UCSD-AML1 (cell line): Measurements from ENCODE around the gene AKR7A2.

Experiments used
- DNase-seq: peaks from one replicate; lab custom pipeline; 2025; ENCODE audit not compliant: unreplicated experiment; lab: John Stamatoyannopoulos, UW

The AKR7A2 gene

DNA sequence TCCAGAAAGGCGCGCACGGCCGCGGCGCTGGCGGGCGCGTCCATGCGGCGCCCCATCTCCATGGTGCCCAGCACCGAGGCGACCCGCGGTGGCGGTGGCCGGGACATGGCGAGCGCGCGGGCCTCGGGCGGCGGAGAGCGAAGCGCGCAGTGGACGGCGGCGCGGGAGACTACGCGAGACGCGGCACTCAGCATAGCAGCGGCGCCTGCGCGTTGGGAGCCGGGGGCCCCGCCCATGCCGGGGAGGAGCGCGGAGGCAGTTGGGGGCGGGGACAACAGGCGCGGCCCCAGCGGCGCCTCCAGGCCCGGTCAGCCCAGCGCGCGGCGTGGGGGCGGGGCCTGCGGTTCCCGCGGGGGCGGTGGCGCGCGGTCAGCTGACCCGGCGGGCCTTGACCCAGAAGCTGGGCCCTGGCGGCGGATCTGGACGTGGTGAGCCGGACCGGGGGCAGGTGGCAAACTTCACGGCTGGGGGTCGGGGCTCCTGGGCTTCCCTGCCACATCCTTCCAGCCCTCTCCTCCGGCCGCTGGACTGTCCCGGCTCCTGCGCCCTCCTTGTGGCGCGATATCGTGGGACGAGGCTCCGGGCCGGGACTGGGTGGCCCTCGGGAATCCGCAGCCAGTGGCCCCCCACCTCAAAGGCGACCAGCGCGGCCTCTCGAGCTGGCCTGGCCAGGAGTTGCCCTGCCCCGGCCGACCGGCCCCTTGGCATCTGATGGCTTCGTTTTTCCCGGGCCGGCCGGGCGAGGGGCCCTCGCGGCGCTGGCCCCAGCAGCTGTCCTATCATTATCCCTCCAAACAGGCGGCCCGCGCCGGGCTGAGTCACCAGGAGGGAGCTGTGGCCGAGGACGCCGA lies at the start of gene AKR7A2, which contains the start of gene SLC66A1:
TSS of gene AKR7A2 (minus strand) at position 214 of the 851 bp plus-strand sequence. CDS start at position 194, 20 bp downstream.
TSS of gene SLC66A1 (plus strand) at position 396 of the 851 bp plus-strand sequence. CDS start 5,352 bp downstream, outside the sequence.
- DNase-seq: peak; percentile 97

DNA sequence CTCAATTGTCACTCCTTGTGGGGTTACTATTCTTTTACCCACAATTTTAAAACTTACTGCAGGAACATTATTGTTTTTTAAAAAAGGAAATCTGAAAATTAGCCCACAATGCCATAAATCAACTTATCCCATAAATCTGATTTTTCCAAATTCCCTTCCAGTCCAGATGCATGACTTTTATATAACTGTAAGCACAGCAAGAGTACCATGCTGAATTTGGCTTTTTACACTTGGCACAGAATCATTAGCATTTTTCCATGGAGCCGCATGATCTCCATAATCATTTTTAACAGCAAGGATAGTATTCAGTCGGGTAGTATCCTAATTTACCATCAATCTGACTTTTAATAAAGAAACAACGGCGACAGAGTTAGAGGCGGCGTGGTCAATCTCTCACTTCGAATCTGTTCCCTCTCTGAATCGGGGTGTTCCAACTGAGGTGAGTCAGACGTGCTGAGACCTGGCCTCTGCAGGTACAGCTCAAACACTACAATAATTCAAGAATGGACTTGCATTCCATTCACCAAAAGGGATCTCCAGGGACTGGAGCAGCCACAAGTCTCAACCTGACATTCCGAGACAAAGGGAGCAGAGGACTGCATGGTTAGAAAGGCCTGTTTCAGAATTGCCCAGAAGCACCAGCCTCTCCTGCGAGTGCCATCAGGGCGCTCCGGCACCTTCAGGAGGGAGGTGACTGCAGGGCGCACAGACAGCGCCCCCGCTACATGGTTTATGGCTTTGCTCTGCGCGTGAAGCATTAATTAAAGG lies 49.1 kb upstream of the AKR7A2 start:
- DNase-seq: no peak

DNA sequence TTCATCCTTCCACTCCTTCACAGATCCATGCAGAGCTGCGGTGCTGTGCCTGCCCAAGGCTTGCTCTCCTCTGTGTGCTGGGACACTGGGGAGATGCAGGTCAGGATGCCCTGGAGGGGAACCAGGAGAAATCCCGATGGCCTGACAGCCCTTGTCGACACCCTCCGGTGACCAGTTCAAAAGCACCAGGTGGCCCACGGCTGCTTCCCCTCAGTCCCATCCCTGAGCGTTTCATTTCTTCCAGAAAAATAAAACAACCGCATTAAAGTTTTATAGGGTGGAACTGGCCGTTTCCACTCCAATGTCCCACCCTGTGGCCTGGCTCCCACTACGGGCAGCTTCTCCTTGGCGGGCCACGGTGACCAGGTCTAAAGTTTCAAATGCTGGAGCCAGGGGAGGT lies 48.5 kb upstream of the AKR7A2 start:
- no peak for DNase-seq

DNA sequence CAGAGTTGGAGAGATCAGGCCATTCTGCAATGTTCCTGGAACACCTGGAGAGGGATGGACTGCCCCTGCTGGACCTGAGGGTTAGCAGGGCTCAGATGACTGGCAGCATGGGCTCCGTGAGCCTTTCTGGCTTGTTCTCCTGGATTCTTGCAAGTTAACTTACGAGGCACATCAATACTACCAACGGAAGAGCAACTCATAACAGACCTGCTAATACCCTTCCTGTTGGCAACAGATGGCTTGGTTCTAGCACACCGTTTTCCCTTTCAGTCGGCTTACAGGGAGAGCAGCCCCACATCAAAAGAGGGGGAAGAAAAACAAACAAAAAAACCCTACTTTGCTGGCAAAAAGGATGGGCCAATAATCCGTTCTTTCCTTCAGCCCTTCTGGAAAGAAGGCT lies 48.1 kb upstream of the AKR7A2 start:
- DNase-seq: no peak

DNA sequence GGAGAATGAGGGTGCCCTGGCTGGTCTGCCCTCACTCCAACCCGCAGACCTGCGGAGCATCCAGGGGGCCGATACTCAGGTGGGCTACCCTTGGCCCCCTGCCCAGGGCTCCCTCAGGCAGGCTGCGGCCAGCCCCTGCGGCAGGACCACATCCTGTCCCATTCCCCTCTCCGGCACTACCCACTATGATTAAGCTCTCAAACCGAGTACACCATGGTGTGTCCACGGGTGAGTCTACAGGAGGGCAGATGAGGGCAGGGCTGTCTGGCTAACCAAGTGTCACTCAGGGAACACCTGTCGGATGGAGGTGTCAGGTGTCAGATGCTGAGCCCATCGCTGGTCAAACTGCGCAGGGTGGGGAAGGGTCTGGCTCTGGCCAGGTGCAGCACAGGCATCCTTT lies 47.4 kb upstream of the AKR7A2 start:
- DNase-seq: no peak

DNA sequence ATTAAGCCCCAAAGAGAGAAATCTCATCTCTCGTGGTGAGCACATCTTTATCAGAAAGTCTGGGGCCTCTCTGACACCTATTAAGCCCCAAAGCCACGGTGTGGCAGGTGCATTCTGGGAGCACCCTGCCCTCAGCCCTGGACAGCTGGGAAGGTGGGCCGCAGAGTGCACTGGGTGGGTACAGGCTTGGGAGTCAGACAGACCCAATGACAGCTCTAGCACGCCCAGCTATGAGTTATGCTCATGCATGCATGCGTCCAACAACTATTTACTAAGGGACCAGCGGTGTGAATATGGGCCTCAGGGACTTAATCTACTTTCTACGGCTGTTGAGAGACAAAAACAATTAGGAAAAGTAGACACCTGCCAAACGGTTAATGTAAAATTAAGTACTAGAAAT lies 46.8 kb upstream of the AKR7A2 start:
- no peak for DNase-seq

DNA sequence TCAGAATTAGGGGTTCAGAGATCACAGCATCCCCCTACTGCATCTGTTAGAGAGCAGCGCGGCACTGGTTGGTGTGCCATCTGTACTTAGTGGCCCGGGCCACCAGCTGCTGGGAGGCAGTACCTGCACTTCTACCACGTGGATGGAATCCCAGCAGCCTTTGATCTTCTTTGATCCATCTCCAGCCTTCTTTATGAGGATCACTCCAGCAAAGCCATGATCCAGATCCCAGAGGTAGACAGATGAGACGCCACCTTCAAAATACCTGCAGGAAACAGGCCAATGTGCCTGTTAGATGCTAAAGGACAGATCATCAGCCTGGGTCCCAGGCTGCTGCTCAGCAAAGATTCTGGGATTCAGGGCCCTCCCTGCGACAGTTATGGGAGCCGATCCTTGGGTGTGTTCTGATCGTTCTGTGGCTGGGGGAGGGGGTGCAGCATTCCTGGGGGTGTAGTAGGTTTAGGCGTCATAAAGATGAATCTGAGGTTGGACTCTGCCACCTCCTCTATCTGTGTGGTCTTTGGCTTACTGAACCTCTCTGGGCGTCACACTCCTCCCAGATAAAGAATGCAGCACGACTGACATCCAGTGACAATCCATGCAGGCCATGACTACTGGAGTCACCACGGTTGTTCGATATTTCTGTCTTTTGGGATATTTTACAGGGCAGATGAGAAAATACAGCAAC lies 45.5 kb upstream of the AKR7A2 start:
- DNase-seq: no peak

DNA sequence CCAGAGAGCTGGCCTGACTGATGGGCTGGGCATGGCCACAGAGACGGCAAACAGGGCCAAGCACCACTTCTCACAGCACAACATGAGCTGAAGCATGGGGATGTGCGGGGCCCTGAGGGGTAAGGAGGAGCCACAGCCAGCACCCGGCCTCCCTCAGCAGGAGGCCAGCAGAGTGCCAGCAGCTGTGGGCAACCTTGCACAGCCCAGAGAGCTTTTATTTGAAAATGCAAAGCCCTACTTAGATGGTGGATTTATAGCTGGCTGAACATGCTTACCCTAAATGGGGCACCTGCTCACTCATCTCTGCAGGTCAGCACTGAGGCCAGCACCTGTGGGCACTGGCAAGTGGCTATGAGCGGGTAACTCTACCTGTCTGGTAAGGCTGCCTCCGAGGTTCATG lies 44.3 kb upstream of the AKR7A2 start:
- DNase-seq: no peak

DNA sequence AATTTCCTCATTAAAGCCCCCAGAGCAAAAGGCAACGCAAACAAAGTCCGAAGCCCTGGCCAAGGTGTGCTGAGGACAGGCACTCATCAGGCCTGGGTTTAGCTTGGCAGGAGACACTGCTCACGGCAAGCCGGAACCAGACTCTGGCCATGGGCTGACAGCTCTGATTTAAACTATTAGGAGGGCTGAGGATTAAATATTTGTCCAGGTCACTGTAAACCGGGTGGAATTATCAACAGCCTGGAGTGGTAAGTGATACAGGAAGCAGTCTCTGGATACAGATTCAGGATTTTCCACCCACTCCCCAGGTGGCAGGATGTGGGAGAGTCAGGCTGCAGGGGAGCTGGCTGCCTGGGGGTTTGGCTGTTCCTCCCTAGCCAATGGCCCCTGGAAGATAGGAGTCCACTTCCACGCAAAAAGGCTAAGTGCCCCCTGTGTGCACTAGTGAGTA lies 42.6 kb upstream of the AKR7A2 start:
- DNase-seq: no peak

DNA sequence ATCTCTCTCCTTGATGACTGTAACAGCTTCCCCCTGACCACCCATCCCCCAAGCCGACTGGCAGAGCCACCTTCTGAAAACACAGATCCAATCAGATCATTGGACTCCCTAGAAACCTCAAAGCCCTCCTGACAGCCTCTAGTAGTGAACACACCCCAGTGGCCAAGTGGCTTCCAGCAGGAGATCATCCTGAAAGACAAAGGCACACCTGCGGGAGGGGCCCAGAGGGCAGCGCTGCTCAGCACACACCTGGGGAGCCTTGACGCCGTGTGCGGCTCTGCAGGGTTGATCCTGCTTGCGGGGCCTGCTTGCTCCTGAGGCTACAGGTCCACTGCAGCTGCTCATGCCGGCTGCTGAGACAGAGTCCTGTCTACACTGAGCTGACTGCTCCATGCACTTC lies 41.7 kb upstream of the AKR7A2 start:
- DNase-seq: no peak

DNA sequence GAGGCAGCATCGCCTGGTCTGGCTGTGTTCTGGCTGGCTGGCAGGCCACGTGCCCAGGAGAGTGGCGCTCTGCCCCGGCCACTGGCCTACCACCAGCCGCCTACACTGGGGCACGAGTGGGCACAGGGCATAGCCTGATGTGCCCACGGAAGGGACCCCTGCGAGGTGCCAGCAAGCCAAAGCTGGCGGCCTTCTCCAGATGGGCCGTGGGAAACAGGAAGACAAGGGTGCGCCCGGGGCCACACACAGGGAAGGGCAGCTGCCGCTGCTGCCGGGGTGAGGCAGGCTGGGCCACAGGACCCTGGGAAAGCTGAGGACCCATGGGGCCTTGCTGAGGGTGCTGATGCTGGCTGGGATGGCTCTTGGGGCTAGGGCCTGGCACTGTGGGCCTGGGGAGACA lies 40.9 kb upstream of the AKR7A2 start:
- no peak for DNase-seq

DNA sequence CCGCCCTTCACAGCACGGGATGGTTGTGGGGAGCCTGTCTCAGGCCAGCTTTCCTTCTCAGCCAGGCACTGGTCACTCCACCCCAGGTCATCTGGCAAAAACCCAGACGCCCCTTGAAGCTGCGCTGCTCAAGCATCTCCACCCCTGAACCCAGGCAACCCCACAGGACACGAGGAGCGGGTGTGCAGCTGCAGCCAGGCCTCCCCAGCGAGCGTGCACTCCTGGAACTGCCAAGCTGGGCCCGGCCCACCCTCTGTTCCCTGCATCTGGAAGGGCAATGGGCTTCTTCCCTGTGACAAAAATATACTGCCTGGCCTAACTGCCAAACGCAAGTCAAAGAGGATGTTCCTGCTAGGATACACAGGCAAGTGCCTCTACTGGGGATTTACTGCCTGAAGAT lies 39.9 kb upstream of the AKR7A2 start:
- DNase-seq: no peak

DNA sequence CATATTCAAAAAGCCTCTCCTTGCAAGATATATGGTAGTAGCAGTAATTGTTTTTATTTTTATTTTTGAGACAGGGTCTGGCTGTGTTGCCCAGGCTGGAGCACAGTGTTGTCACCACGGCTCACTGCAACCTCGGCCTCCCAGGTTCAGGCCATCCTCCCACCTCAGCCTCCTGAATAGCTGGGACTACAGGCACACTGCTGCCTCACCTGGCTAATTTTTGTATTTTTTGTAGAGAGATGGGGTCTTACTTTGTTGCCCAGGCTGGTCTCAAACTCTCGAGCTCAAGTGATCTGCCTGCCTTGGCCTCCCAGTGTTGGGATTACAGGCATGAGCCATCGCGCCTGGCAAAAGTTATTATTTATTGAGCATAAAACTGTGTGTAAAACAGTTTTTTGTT lies 38.6 kb upstream of the AKR7A2 start:
- no peak for DNase-seq

DNA sequence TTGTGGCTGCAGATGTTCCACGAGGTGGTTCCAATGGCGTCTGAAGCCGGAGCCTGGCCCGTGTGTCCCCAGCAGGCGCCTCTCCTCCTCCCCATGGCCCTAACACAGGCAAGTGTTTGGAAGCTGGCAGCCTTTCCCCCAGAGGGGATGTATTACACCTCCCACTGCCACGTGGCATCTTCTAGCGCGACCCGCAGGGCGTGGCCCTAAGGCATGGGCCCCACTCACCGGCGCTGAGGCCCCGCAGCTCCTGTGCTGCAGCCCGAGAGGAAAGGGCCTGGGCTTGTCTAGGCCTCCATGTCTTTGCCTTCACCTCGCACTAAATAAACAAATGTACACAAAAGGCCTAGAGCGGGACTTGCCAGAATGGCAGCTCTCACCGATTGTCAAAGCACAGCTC lies 38.1 kb upstream of the AKR7A2 start:
- DNase-seq: no peak

DNA sequence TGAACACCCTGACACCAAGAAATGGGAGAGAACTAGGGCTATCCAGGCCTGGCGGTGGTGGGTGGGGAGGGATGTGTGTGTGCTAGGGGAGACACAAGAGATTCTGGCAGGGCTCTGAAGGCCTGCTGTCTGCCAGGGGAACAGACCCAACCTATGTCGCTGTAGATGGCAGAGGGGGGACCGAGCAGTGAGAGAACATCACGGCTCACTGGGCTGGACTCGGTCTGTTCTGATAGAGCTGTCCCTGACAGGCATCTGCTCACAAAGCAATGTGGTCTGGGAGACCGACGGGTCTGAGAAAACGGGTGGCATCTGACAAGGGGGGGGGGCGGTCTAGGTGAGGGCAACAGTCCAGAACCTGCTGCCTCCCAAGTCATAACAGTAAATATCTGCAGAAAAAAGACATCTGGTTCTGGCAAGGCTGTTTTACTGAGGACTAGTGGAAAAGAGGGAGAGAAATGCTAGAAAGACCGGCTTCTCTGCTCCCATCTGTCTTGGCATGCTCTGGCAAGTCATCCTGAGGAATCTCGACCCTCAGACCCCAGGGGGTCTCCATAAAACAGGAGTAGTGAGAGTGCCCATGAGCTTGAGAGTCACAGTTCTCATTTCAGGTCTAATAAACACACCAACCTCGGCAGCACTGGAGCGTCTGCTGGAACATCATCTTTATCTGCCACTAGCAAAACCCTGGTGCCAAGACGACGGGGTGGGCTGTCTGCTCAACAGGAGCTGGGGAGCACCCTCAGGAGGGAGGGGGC lies 36.7 kb upstream of the AKR7A2 start:
- no peak for DNase-seq

DNA sequence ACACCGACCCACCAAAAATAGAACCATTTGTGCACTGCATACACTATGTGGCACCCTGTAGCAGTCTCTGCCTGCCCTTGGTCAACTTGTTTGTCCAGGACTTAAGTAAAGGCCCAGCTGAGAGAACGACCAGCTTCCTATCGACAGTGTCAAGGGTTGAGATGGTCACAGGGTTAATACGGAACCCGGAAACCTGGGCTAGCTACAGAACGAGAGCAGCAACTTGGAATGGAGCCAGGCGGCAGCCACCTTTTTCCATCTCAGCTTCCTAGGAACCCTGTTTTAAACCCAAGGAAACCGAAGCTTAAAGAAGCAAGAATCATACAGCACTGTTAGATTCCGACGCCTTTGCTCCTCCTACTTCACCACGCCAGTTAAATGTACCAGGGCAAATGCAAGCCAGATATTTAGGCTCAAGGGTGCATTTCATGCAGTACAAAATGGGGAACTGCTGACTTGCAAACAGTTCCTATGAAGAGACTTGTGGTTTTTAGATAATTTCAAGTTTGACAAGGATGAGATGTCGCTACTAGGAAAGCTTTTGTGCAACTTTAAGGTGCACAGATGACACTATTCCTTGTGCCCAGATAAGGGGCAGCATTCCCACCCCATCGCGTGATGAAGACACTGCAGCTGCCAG lies 35.7 kb upstream of the AKR7A2 start:
- no peak for DNase-seq

DNA sequence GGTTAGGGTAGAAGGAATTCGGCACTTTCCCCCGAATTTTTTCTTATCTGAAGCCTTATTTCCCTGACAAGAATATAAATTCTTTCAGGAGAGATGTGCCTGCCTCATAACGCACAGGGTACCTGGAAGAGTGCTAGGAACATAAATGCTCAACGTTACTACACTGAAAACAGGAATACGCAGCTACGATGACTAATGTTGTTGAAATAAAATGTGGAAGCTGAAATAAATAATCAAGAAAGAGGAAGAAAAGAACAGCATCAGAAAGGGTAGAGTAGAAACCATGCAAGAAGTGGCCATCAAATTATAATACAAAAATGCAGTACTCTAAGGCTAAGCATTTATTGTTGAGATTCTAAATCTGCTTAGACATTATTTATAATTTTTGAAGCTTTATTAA lies 34.1 kb upstream of the AKR7A2 start:
- no peak for DNase-seq

DNA sequence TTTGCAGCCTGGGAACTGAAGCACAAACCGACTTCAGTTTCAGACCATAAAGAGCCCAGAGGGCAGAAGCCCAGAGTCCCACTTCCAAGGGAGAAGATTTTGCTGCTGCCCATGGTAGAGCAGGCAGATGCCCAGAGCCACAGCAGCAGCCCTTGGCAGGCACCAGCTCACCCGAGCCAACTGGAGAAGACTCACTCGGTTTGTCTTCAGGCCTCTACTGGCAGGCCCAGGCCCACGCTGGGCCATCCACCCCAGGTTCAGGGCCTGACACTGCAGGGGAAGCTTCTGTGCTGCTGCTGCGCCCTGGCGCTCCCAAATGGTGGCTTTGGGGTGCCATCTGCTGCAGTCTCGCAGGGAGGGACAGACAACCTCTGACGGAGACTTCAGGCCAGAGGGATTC lies 33.4 kb upstream of the AKR7A2 start:
- DNase-seq: no peak

DNA sequence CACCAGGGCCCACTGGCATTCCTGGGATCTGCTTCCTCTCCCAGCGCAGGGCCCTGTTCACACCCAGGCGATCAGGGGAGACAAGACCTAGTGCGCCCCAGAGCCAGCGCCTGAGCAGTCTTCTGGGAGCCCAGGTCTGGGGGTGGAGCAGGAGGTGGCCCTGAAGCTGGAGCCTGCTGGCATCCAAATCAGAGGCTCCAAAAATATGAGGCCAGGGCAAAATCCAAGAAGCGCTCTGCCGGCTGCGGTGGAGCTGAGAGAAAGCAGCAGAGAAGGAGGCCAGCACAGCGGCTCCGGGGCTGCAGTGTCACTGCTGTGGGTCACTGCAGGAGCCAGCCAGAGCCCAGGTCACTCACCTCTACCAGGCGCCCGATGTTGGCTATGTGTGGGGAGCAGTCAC lies 32.9 kb upstream of the AKR7A2 start:
- DNase-seq: no peak

DNA sequence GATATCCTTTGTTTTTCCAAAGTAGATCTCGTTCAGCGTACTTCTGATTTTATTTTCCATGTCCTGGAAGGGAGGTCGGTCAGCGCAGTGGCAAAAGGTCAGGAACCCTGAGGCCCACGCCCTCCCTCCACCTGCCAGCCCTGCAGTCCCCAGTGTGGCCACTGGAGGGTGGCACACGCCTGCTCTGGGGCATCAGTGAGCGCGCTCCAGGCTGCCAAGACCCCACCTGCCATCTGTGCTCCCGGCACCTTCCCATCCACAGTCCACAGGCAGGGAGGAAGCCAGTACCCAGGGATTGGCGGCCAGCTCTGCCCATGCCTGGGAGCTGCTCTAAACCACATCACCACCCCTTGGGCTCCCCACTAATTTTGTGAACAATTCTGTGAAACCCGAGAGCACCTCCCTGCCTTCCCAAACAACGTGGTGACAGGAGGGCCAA lies 32.4 kb upstream of the AKR7A2 start:
- DNase-seq: peak; percentile 49
